ENCODE measurements around the gene C2orf76.

The C2orf76 gene
- long read RNA-seq, partial matches to known transcripts: 0 of 8 reads
- long read RNA-seq, other reads (novel, unspliced or antisense): 4 of 8 reads

GRCh38 chr2:119366649-119367471, at the start of gene C2orf76, which contains the start of gene DBI:
TSS of gene C2orf76 (minus strand) at chr2:119366834. CDS start at chr2:119339959, 26,875 bp downstream.
TSS of gene DBI (plus strand) at chr2:119366977. CDS start at chr2:119367052, 75 bp downstream.
- peak within 1 kb of the TSS; percentile 91 for H3K27ac ChIP-seq (replicated peaks)
- TF ChIP-seq GABPA (IDR thresholded peaks at IDR 0.05; ENCODE audit: low read depth) (0 out of 2 replicates have a peak, but pooled peaks have one; percentile 36), POLR2AphosphoS5 (IDR thresholded peaks at IDR 0.05; ENCODE audit: low read depth) (peak; percentile 94), SPI1 (IDR thresholded peaks at IDR 0.05; ENCODE audit: borderline replicate concordance, low read depth) (peak; percentile 24; the same call in 1 of the 2 replicates), REST (IDR thresholded peaks at IDR 0.05; ENCODE audit: insufficient replicate concordance, low read depth) (peak; percentile 29)
- TF ChIP-seq, protein P1, sequence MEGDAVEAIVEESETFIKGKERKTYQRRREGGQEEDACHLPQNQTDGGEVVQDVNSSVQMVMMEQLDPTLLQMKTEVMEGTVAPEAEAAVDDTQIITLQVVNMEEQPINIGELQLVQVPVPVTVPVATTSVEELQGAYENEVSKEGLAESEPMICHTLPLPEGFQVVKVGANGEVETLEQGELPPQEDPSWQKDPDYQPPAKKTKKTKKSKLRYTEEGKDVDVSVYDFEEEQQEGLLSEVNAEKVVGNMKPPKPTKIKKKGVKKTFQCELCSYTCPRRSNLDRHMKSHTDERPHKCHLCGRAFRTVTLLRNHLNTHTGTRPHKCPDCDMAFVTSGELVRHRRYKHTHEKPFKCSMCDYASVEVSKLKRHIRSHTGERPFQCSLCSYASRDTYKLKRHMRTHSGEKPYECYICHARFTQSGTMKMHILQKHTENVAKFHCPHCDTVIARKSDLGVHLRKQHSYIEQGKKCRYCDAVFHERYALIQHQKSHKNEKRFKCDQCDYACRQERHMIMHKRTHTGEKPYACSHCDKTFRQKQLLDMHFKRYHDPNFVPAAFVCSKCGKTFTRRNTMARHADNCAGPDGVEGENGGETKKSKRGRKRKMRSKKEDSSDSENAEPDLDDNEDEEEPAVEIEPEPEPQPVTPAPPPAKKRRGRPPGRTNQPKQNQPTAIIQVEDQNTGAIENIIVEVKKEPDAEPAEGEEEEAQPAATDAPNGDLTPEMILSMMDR (IDR thresholded peaks at IDR 0.05; ENCODE audit: insufficient read depth, low read length): no peak

GRCh38 chr2:119415630-119416029, 49.0 kb upstream of the C2orf76 start:
- no peak overlapping the region for H3K27ac ChIP-seq (replicated peaks)
- no peak overlapping the region for H3K4me3 ChIP-seq (replicated peaks; ENCODE audit: insufficient read depth, low read length)
- no peak for DNase-seq (ENCODE audit: low read depth in 1 of 2, low spot score in 1 of 2)
- no peaks in the 10 kb centered on the region for H3K27me3 ChIP-seq (ENCODE audit: insufficient read depth, poor library complexity, severe bottlenecking)
- TF ChIP-seq GABPA (IDR thresholded peaks at IDR 0.05; ENCODE audit: low read depth) (no peak), SPI1 (IDR thresholded peaks at IDR 0.05; ENCODE audit: borderline replicate concordance, low read depth) (no peak), POLR2AphosphoS5 (IDR thresholded peaks at IDR 0.05; ENCODE audit: low read depth) (no peak), REST (IDR thresholded peaks at IDR 0.05; ENCODE audit: insufficient replicate concordance, low read depth) (no peak)
- TF ChIP-seq, protein P1 (IDR thresholded peaks at IDR 0.05; ENCODE audit: insufficient read depth, low read length): no peak

More at GRCh38 chr2:119366649-119367471, at the start of gene C2orf76, which contains the start of gene DBI:
- Histone ChIP-seq H3K27me3 (ENCODE audit: insufficient read depth, poor library complexity, severe bottlenecking) (no peaks in the 10 kb centered on the region), H3K4me3 (replicated peaks; ENCODE audit: insufficient read depth, low read length) (peak within 1 kb of the TSS; percentile 61)
- DNase-seq (ENCODE audit: low read depth in 1 of 2, low spot score in 1 of 2): peak; percentile 97 to 98

DNA sequence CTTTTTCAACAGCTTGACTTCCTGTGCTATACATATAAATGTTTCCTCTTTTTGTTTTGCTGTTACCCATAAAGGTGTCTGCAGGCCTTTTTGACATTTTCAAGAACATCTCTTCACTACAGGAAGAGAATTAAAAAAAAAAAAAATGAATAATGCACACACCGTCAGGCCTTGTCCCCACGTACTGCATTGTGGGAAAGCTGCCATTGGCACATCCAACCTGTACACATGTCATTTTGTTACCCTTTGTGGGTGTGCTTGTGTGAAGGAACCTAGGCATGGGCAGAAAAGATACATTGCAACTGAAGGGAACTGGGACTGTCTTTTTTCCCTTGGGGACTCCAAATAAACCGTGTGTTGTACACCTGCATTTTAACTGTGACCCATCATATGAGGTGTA, 48.3 kb upstream of the C2orf76 start:
- TF ChIP-seq, protein P1 (IDR thresholded peaks at IDR 0.05; ENCODE audit: insufficient read depth, low read length): no peak
- TF ChIP-seq GABPA (IDR thresholded peaks at IDR 0.05; ENCODE audit: low read depth) (no peak), REST (IDR thresholded peaks at IDR 0.05; ENCODE audit: insufficient replicate concordance, low read depth) (no peak), SPI1 (IDR thresholded peaks at IDR 0.05; ENCODE audit: borderline replicate concordance, low read depth) (no peak), POLR2AphosphoS5 (IDR thresholded peaks at IDR 0.05; ENCODE audit: low read depth) (no peak)
- DNase-seq (ENCODE audit: low read depth in 1 of 2, low spot score in 1 of 2): no peak
- Histone ChIP-seq H3K27me3 (ENCODE audit: insufficient read depth, poor library complexity, severe bottlenecking) (no peaks in the 10 kb centered on the region), H3K4me3 (replicated peaks; ENCODE audit: insufficient read depth, low read length) (no peak overlapping the region), H3K27ac (replicated peaks) (no peak overlapping the region)
